ENCODE measurements around the gene HEBP1. TPM values are rescaled to one million over a fixed set of nuclear protein-coding genes. Genes with fewer than 3 reads are reported as not detected.

Gene HEBP1
- total RNA-seq, 1 experiment from 2014 or later: 22.2 TPM

GRCh38 chr12:12951504-12951903 is 48.6 kb downstream of the HEBP1 start:
- Histone ChIP-seq H3K56ac (ENCODE audit: insufficient read length, low read depth, low read length) (no peak overlapping the region), H2BK120ac (ENCODE audit: low read depth, low read length, poor library complexity, severe bottlenecking) (no peak overlapping the region), H3K79me2 (ENCODE audit: insufficient read depth, low read length) (no peaks in the 10 kb centered on the region), H2BK5ac (ENCODE audit: insufficient read length, low read length) (no peak overlapping the region), H3K9me3 (ENCODE audit: control insufficient read depth, low read depth, low read length) (no peaks in the 10 kb centered on the region), H3K9ac (ENCODE audit: extremely low read depth, insufficient read length, low read length) (no peak overlapping the region), H3K27me3 (ENCODE audit: insufficient read depth, low read length) (no peaks in the 10 kb centered on the region), H3K79me1 (ENCODE audit: insufficient read depth, low read depth, low read length, poor library complexity, severe bottlenecking) (no peaks in the 10 kb centered on the region), H3T11ph (ENCODE audit: low read length) (no peak overlapping the region), H4K8ac (replicated peaks; ENCODE audit: insufficient read length, low read depth, low read length) (no peak overlapping the region), H3K4ac (ENCODE audit: low read depth, low read length) (no peak overlapping the region), H2BK20ac (ENCODE audit: low read depth, low read length, poor library complexity, severe bottlenecking) (no peak overlapping the region), H3K27ac (ENCODE audit: insufficient read length, low read depth, low read length) (no peak overlapping the region), H3K14ac (ENCODE audit: insufficient read depth, low read length) (no peak overlapping the region), H4K20me1 (ENCODE audit: control insufficient read depth, insufficient read depth, insufficient read length) (no peaks in the 10 kb centered on the region), H3K18ac (ENCODE audit: insufficient read length, low read depth, low read length) (no peak overlapping the region), H2AFZ (ENCODE audit: low read length) (no peak overlapping the region), H3K23me2 (ENCODE audit: insufficient read length, low read depth, low read length, poor library complexity, severe bottlenecking) (no peaks in the 10 kb centered on the region), H3K4me2 (ENCODE audit: insufficient read depth, insufficient read length, low read length) (no peak overlapping the region), H4K91ac (ENCODE audit: insufficient read length, low read depth, low read length) (no peak overlapping the region), H4K5ac (ENCODE audit: insufficient read length, low read depth, low read length) (no peak overlapping the region), H3K4me1 (ENCODE audit: insufficient read depth, low read length) (no peaks in the 10 kb centered on the region), H3K23ac (ENCODE audit: insufficient read length, low read depth, low read length) (no peak overlapping the region), H2BK12ac (ENCODE audit: insufficient read length, low read depth, low read length) (no peak overlapping the region), H2BK15ac (ENCODE audit: low read depth, low read length) (no peak overlapping the region), H2AK5ac (ENCODE audit: insufficient read length, low read length) (no peak overlapping the region)
- H3K4me3 Mint-ChIP-seq: no peak overlapping the region
- TF ChIP-seq, protein P1, sequence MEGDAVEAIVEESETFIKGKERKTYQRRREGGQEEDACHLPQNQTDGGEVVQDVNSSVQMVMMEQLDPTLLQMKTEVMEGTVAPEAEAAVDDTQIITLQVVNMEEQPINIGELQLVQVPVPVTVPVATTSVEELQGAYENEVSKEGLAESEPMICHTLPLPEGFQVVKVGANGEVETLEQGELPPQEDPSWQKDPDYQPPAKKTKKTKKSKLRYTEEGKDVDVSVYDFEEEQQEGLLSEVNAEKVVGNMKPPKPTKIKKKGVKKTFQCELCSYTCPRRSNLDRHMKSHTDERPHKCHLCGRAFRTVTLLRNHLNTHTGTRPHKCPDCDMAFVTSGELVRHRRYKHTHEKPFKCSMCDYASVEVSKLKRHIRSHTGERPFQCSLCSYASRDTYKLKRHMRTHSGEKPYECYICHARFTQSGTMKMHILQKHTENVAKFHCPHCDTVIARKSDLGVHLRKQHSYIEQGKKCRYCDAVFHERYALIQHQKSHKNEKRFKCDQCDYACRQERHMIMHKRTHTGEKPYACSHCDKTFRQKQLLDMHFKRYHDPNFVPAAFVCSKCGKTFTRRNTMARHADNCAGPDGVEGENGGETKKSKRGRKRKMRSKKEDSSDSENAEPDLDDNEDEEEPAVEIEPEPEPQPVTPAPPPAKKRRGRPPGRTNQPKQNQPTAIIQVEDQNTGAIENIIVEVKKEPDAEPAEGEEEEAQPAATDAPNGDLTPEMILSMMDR (conservative IDR thresholded peaks at IDR 0.05): no peak
- H3K27me3 Mint-ChIP-seq (ENCODE audit: low read depth): no peaks in the 10 kb centered on the region
- no peak overlapping the region for H3K27ac Mint-ChIP-seq
- H3K9me3 Mint-ChIP-seq: no peaks in the 10 kb centered on the region
- WGBS (ENCODE audit: extremely low coverage, insufficient read length, low lambda C conversion rate): no CpG with 5 or more reads among the region's 1 CpG
- no peak for DNase-seq
- H3K4me1 Mint-ChIP-seq: no peaks in the 10 kb centered on the region
- H3K36me3 Mint-ChIP-seq (ENCODE audit: insufficient read depth in 1 of 3, low read depth in 3 of 3): peaks cover 0 to 10% (median 0%) of the 10 kb centered on the region in 3 experiments; a peak in 2 of 7 replicates

Data from H9 (cell line).